ENCODE data around the gene POLR2J3.
A peak's percentile ranks its signal among the peaks of the same experiment; 100 is the strongest.
"Not testable (repeated sequence)": the region's sequence is repeated elsewhere in the genome, so short reads cannot be mapped to it uniquely, and the experiment has no call there.

The POLR2J3 gene

DNA sequence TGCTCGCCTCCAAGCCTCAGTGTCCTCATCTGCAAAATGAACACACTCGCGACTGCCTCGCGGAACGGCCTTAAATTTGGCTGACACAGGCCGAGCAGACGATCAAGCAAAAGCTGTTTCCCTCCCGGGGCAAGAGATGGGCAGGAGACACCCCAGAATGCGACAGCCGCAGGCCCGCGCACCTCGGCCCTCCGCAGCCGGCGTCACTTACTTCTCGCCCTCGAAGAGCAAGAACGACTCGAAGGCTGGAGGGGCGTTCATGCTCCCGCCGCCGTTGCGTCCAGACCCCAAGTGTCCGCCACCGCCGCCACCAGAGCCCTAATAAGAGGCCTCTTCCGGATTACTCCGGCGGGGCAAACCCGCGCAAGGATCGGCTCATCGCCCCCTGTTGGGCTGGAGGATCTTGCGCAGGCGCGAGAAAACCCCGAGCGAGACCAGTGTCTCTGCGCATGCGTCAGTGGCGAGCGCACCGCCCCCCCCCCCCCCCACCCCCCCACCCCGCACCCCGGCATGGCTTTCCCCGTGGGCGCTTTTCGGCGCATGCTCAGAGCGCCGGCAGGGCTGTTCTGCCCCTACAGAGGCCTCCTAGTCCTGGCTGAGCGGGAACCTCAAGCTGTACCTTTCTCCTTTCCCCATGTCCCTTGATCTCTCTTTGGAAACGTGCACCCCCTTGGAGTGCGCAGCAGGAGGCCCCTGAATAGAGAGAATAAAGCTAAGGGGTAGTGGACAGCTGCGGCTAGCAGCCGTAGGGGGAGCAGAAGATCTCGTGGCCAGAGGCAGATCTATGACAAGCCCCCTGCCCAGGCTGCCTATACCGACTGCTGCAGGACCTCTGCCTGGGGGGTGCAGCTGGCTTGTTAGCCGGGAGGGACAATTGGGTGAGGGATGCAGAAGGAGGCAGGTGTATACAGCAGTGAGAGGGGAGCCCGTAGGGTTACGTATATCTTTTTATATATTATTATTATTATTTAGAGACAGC is at the start of gene POLR2J3:
Gene POLR2J3, minus strand, starts transcription at position 323 of the 979 bp plus-strand sequence. Its CDS starts 62 bp downstream, at position 261.
- DNase-seq: peak; percentile 85

GRCh38 chr7:102618122-102618521 is 45.7 kb upstream of the POLR2J3 start:
- not testable (repeated sequence) for DNase-seq

- DNase-seq: not testable (repeated sequence)
Observed at GRCh38 chr7:102616507-102617125, 44.2 kb upstream of the POLR2J3 start, which contains the start of gene RASA4. Gene RASA4, minus strand, starts transcription at chr7:102616756. Its CDS starts 67 bp downstream, at chr7:102616689.

GRCh38 chr7:102615930-102616329 is 43.5 kb upstream of the POLR2J3 start:
- DNase-seq: not testable (repeated sequence)

DNA sequence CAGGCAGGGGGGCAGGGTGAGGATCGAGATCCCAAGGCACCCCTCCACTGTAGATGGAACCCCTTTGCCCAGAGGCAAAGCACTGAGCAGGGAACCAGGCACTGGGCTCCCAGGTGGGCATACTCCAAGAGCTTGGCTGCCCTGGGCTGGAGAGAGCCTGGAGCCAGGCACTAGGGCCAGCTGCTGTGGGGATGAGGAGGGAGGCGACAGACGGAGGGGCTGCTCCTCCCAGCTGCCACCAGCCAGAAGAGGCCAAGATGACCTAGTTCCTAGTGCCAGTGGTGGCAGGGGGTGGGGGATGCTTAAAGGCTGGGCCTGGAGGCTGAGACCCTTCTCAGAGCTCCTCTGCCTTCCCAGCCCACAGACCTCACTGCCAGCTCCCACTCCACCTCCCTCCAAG is 42.5 kb upstream of the POLR2J3 start:
- not testable (repeated sequence) for DNase-seq

DNA sequence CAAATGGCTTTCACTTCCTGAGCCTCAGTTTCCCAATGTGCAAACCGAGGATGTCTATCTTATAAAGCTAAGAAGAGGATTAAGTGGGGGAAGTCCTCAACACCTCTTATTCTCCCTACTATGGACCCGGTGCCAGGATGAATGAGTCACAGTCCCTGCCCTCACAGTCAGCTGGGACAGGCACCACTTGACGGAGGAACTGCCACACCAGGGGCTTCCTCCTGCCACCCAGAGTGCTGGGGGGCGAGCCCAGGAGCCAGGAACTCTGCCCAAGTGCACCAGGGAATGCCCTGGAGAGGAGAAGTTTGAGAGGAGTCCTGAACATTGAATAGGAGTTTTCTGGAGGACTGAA is 41.9 kb upstream of the POLR2J3 start:
- not testable (repeated sequence) for DNase-seq

DNA sequence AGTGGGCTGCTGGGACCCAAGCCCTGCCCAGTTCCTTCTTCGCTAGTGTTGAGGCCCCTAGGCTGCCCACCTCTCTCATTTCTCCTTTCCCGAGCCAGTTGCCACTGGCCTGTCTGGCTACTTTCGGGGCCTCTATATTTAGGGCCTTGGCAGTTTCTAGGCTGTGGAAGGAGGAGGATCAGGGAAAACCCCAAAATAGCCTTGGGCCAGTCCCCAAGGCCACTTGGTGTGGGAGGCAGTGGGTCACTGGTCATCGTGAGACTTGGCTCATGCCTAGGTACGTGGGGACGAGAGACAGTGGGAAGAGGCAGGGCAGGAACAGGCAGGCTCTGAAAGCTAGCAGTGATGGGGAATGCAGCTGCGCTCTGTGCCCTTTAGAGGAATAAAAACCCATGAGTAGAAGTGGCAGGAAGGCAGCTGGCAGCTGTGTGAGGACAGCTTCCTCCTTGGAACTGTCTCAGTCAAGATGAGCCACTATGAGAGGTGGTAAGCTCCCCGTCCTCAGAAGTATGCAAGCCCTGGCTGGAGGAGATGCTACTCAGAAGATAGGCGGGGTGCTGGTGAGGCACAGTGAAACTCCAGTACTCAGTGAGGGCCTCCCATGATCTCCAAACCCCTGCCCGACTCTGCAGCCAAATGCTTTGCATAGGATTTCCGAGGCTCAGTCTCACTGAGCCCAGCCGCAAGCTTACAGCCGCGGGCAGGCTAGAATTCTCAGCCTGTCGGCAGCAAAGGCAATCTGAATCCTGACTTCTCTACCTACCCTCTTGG is 41.4 kb upstream of the POLR2J3 start:
- not testable (repeated sequence) for DNase-seq

- not testable (repeated sequence) for DNase-seq
Observed at GRCh38 chr7:102611675-102612325, 39.4 kb upstream of the POLR2J3 start.

- DNase-seq: not testable (repeated sequence)
Observed at GRCh38 chr7:102611013-102611674, 38.8 kb upstream of the POLR2J3 start.

DNA sequence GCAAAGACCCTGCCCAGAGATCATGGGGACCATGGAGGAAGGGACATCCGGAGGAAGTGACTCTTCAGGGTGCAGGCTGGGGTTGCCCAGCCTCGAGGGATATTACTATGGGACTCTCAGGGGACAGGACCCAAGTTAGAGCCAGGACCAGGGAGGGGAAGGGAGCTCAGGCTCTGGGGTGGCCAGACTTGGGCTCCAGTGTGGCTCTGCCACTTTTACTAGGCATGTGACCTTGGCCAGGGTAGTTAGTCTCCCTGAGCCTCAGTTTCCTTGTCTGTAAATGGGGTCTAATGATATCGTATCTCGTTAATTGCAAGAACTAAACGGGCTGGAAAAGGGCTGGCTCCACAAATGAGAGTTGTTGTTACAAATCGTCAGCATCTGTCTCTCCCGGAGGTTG is 38.1 kb upstream of the POLR2J3 start:
- DNase-seq: not testable (repeated sequence)

- DNase-seq: not testable (repeated sequence)
Observed at GRCh38 chr7:102609734-102610133, 37.4 kb upstream of the POLR2J3 start.

GRCh38 chr7:102606848-102607247 is 34.5 kb upstream of the POLR2J3 start:
- DNase-seq: not testable (repeated sequence)

GRCh38 chr7:102604431-102605145 is 32.2 kb upstream of the POLR2J3 start:
- DNase-seq: not testable (repeated sequence)

DNA sequence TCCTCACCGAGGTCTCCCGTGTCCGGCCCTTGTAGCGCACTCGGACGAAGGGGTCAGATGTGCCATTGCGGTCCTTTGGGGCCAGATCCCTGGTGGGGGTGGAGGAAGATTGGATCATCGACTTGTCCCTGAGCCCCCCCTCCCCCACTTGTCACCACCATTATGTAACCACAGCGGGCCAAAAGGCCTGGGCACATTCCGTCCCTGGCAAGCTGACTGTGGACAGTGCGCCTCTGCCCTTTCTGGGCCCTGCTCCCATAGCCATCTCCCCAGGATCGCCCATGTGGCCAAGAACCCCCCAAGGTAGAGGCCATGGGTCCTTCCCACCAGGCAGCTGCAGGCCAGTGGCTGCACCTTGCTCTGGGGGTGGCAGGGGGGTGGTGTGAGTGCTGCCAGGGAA is 29.9 kb upstream of the POLR2J3 start:
- DNase-seq: not testable (repeated sequence)

- DNase-seq: not testable (repeated sequence)
Observed at GRCh38 chr7:102599699-102600098, 27.3 kb upstream of the POLR2J3 start.

DNA sequence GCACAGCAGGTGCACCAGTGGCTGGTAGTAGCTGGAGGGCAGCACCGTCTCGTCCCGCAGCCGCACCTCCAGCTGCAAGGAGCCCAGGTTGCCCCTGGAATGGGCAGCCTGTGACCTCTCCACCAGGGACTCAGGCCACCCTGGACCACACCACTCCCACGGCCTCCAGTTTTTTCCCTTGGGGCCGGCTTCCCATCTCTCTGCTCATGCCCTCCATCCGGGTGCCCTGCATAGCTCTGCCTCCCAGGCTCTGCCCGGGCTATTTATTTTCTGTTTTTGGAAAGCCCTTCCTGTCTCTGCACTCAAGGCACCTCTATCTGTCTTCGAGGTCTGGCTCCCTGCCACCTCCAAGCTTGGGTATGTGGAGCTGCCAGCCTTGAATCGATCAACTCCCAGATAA is 23.7 kb upstream of the POLR2J3 start:
- DNase-seq: not testable (repeated sequence)

- DNase-seq: not testable (repeated sequence)
Observed at GRCh38 chr7:102593637-102594334, 21.4 kb upstream of the POLR2J3 start.

DNA sequence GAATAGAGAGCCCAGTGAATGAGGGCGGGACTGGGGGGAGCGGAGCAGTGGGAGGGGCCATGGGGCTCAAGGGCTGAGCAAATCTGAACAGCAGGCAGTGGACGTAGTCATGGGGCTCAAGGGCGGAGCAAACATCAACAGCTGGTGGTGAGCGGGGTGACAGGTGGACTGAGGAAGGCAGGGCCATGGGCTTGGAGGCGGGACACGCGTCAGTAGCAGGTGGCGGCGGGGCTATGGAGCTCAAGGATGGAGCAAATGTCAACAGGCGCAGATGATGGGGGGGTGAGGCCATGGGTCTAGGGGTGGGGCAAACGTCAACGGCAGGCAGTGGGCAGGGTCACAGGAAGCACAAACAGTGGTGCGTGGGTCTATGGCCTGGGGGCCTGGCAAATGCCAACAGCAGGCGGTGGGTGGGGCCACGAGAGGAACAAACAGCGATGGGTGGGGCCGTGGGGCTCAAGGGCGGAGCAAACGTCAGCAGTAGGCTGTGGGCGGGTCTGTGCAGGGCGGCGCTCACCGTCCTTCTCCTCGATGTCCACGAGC is 20.2 kb upstream of the POLR2J3 start:
- DNase-seq: not testable (repeated sequence)

DNA sequence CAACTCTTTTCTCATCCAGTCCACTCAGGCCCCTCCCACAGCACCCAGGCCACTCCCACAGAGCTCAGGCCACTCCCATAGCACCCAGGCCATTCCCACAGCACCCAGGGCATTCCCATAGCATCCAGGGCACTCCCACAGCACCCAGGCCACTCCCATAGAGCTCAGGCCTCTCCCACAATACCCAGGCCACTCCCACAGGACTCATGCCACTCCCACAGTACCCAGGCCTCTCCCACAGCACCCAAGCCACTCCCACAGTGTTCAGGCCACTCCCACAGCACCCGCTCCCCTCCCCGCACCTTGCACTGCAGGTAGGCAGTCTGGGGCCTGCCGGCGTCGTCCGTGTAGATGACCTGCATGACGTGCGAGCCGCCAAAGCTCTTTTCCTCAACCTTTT is 17.5 kb upstream of the POLR2J3 start:
- DNase-seq: not testable (repeated sequence)

GRCh38 chr7:102583495-102583894 is 11.1 kb upstream of the POLR2J3 start:
- DNase-seq: not testable (repeated sequence)

Data from hematopoietic multipotent progenitor cell treated with erythropoietin and hydrocortisone succinate and interleukin-3 and kit ligand, for 8 days (in vitro differentiated cells).